ENCODE measurements around the gene KLHL29.

KLHL29 gene

DNA sequence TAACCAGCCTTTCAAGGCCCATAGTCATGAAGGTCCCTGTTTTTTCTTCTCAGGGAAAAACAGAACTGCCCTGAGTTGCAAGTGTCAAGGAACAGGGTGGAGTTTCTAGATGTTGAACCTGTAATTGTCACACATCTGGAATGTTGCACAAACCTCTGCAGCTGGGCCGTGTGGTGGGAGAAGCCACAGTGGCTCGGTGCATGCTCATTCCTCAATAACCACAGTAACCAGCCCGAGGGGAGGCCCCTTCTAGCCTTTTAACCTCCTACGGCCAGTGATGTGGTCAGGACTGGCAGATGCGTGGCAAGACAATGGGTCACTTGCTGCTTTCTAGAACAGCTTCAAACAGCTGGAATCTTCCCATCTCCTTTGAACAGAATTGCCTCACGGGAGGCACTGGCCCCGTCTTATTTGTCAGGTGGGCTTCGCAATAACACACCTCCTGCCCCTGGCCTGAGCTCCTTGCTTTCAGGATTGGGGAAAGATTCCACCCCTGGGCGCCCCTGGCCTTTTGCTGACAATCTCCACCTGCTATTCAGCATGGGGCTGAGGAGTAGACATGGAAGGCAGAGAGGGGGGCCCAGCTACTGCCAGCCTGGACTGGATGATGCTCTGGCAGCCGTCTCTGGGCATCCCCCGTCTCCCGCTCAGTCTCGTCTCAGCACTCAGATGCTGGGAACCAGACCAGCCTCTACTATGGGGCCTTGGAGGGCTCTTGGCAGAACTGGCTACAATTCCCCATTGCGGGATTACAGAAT is 102.9 kb downstream of the KLHL29 start:
- TF ChIP-seq, protein P1, sequence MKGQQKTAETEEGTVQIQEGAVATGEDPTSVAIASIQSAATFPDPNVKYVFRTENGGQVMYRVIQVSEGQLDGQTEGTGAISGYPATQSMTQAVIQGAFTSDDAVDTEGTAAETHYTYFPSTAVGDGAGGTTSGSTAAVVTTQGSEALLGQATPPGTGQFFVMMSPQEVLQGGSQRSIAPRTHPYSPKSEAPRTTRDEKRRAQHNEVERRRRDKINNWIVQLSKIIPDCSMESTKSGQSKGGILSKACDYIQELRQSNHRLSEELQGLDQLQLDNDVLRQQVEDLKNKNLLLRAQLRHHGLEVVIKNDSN (IDR thresholded peaks at IDR 0.05), result no peak
- TF ChIP-seq, protein P2, sequence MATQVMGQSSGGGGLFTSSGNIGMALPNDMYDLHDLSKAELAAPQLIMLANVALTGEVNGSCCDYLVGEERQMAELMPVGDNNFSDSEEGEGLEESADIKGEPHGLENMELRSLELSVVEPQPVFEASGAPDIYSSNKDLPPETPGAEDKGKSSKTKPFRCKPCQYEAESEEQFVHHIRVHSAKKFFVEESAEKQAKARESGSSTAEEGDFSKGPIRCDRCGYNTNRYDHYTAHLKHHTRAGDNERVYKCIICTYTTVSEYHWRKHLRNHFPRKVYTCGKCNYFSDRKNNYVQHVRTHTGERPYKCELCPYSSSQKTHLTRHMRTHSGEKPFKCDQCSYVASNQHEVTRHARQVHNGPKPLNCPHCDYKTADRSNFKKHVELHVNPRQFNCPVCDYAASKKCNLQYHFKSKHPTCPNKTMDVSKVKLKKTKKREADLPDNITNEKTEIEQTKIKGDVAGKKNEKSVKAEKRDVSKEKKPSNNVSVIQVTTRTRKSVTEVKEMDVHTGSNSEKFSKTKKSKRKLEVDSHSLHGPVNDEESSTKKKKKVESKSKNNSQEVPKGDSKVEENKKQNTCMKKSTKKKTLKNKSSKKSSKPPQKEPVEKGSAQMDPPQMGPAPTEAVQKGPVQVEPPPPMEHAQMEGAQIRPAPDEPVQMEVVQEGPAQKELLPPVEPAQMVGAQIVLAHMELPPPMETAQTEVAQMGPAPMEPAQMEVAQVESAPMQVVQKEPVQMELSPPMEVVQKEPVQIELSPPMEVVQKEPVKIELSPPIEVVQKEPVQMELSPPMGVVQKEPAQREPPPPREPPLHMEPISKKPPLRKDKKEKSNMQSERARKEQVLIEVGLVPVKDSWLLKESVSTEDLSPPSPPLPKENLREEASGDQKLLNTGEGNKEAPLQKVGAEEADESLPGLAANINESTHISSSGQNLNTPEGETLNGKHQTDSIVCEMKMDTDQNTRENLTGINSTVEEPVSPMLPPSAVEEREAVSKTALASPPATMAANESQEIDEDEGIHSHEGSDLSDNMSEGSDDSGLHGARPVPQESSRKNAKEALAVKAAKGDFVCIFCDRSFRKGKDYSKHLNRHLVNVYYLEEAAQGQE (IDR thresholded peaks at IDR 0.05; ENCODE audit: low read depth), result no peak
- TF ChIP-seq, protein P3, sequence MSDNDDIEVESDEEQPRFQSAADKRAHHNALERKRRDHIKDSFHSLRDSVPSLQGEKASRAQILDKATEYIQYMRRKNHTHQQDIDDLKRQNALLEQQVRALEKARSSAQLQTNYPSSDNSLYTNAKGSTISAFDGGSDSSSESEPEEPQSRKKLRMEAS (IDR thresholded peaks at IDR 0.05), result no peak
- TF ChIP-seq EP300 (IDR thresholded peaks at IDR 0.05; ENCODE audit: borderline replicate concordance), result no peak
- no peak for TF ChIP-seq ZBTB7A (IDR thresholded peaks at IDR 0.05; ENCODE audit: low read depth)
- no peak for TF ChIP-seq TCF12 (IDR thresholded peaks at IDR 0.05; ENCODE audit: low read depth)
- no peak for TF ChIP-seq RAD21 (IDR thresholded peaks at IDR 0.05; ENCODE audit: low read depth)
- TF ChIP-seq YY1 (IDR thresholded peaks at IDR 0.05; ENCODE audit: low read depth), result no peak
- TF ChIP-seq TAF1 (IDR thresholded peaks at IDR 0.05; ENCODE audit: low read depth), result no peak
- TF ChIP-seq TEAD4 (IDR thresholded peaks at IDR 0.05), result no peak
- TF ChIP-seq CREB1 (IDR thresholded peaks at IDR 0.05; ENCODE audit: low read depth), result no peak
- TF ChIP-seq NFIC (IDR thresholded peaks at IDR 0.05), result no peak
- TF ChIP-seq CEBPB (IDR thresholded peaks at IDR 0.05), result no peak
- no peak for TF ChIP-seq EGR1 (IDR thresholded peaks at IDR 0.05)
- TF ChIP-seq FOXM1 (IDR thresholded peaks at IDR 0.05; ENCODE audit: borderline replicate concordance, low read depth), result no peak

DNA sequence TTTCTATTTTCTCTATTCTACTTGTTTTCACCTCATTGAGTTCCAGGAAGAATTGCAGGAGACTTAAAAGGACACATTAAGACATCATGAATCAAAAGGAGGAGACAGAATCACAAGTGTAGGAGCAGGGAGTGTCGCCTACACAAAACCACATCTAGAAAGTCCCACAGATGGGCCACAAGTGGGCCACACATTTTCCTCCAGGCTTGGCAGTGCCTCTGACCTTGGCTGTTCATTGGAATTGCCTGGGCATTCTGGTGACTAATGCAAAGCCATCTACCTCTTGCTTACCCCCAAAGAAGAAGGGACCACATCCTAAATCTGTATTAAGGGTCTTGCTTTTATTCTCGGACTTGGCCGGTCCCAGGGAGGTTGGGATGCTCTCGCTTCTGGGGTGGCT is 103.6 kb downstream of the KLHL29 start:
- TF ChIP-seq TAF1 (IDR thresholded peaks at IDR 0.05; ENCODE audit: low read depth) (no peak), EGR1 (IDR thresholded peaks at IDR 0.05) (no peak), RAD21 (IDR thresholded peaks at IDR 0.05; ENCODE audit: low read depth) (no peak), NFIC (IDR thresholded peaks at IDR 0.05) (no peak), CEBPB (IDR thresholded peaks at IDR 0.05) (no peak), TCF12 (IDR thresholded peaks at IDR 0.05; ENCODE audit: low read depth) (no peak), EP300 (IDR thresholded peaks at IDR 0.05; ENCODE audit: borderline replicate concordance) (no peak), YY1 (IDR thresholded peaks at IDR 0.05; ENCODE audit: low read depth) (no peak), CREB1 (IDR thresholded peaks at IDR 0.05; ENCODE audit: low read depth) (no peak), FOXM1 (IDR thresholded peaks at IDR 0.05; ENCODE audit: borderline replicate concordance, low read depth) (no peak), ZBTB7A (IDR thresholded peaks at IDR 0.05; ENCODE audit: low read depth) (no peak)
- TF ChIP-seq, protein P1 (IDR thresholded peaks at IDR 0.05), result no peak

DNA sequence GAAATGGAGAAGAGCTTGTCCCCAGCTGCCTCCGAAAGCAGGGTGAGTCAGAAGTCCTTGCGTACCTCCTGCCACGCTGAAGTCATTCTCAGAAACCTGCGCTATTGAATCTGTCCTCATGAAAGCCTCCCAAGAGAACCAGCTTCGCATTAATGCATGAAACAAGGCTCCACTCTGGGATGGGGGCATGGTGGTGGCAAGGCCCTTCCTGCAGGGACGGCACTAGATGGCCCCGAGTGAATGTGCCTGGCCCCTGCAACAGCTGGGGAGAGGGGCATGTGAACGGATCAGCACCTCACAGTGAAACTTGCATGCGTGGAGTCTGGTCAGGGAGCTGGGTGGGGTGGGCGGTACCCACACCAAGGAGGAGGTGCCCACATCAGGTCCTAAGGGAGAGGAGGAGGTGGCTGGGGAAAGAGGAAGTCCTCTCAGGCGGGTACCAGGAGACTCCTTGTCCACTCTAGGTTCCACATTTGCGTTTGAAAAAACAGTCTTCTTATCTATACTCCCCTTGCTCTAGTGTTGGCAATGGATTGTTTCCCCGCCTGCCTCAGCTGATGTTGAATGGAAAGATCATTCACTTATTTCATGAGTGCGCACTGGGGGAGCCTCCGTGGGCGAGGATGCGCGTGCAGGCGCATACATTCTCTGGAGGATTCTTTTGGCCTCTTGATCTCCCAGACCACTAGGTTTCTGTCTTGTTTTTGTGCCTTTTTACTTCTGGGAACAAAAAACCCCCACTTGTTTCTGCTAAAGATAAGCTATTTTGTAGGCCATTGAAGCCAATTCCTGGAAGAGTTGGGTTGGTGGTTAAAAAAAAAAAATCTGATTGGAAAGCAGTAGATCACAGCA is 104.7 kb downstream of the KLHL29 start:
- TF ChIP-seq TEAD4 (IDR thresholded peaks at IDR 0.05), result no peak
- no peak for TF ChIP-seq TAF1 (IDR thresholded peaks at IDR 0.05; ENCODE audit: low read depth)
- TF ChIP-seq, protein P1 (IDR thresholded peaks at IDR 0.05), result no peak
- TF ChIP-seq CEBPB (IDR thresholded peaks at IDR 0.05), result no peak
- TF ChIP-seq EP300 (IDR thresholded peaks at IDR 0.05; ENCODE audit: borderline replicate concordance), result no peak
- no peak for TF ChIP-seq EGR1 (IDR thresholded peaks at IDR 0.05)
- TF ChIP-seq, protein P3 (IDR thresholded peaks at IDR 0.05), result no peak
- TF ChIP-seq FOXM1 (IDR thresholded peaks at IDR 0.05; ENCODE audit: borderline replicate concordance, low read depth), result no peak
- TF ChIP-seq RAD21 (IDR thresholded peaks at IDR 0.05; ENCODE audit: low read depth), result no peak
- no peak for TF ChIP-seq YY1 (IDR thresholded peaks at IDR 0.05; ENCODE audit: low read depth)

DNA sequence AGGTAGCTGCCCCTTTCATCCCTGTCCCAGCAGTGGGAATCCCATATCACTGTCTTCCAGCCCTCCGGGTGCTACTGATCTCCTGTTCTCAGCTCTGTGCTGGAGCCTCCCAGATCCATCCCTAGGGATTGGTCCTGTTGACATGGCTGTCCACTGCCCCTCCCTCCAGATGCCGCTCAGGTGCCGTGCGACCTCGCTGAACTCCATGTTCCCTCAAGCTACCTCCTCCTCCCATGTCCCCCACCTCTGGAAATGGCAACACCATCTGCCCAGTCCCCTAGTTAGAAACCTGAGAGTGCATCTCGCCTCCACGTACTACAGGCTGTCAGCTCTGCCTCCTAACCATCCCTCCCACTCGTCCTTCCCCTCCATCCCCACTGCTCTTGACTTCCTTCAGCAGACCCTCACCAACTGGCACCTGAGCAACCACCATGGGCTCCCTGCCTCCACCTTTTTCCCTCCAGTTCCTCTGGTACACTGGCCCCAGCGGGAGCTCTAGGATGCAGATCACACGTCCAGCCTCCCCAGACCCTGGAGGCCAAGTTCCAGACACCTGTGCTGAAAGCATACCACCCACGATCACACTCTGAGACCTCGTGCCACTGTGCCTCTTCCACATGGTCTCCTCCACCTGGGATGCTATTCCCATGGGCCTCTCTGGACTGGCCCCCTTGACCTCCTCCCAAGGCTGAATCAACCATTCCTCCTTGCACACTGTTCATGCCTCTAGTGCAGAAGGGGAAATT is 106.8 kb downstream of the KLHL29 start:
- TF ChIP-seq YY1 (IDR thresholded peaks at IDR 0.05; ENCODE audit: low read depth), result no peak
- TF ChIP-seq ZBTB7A (IDR thresholded peaks at IDR 0.05; ENCODE audit: low read depth), result no peak
- TF ChIP-seq EGR1 (IDR thresholded peaks at IDR 0.05), result no peak
- TF ChIP-seq, protein P3 (IDR thresholded peaks at IDR 0.05), result no peak

DNA sequence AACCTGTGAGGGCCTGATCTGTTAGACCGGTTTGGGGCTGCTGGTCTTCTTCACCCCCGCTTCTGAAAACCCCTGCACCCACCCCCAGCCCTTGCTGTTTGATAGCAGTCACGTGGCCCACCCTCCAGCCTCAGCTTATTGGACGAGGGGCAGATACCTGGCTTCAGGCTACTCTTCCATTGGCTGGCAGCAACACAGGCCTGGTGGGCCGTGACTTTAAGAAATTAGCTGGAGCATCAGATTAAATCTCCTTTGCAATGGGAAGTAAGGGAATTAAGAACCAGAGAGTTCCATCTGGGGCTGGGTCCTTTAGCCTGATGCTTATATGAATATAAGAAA is 107.3 kb downstream of the KLHL29 start:
- TF ChIP-seq EP300 (IDR thresholded peaks at IDR 0.05; ENCODE audit: borderline replicate concordance), result no peak
- TF ChIP-seq, protein P1 (IDR thresholded peaks at IDR 0.05), result 0 out of 2 replicates have a peak, but pooled peaks have one; percentile 15

Measured in Ishikawa (cell line).